H1 (cell line): ENCODE measurements around the gene KRT14. TPM values are rescaled to one million over a fixed set of nuclear protein-coding genes. Genes with fewer than 3 reads are reported as not detected.

ENCODE experiments used
- CTCF ChIA-PET: fragments of 300-600 bp; sonication (Branson Sonifier 250); formaldehyde crosslinking; loops from one replicate; lab custom pipeline; 2021; ENCODE audit not compliant: partially characterized antibody; lab: Charles Lee
- POLR2A ChIA-PET: fragments of 300-600 bp; sonication (Branson Sonifier 250); formaldehyde crosslinking; loops from one replicate; lab custom pipeline; 2021; ENCODE audit warnings: inconsistent platforms; ENCODE audit not compliant: partially characterized antibody; lab: Charles Lee
- DNase-seq, 2 experiments: peaks; one replicate each; pipeline versions ENCODE4 v3.0.0 to v3.0.0-alpha.2; 2010 to 2022; ENCODE audit warnings: low spot score in 2 of 2, low read depth in 1 of 2, mixed read lengths in 1 of 2
- FAIRE-seq: peaks from 2 replicates; lab custom pipeline; 2011; peaks lifted over from hg19 to GRCh38; lab: Jason Lieb, UNC
- H2AFZ ChIP-seq: 2 replicates; pipeline ENCODE4 v1.8.1; 2012; ENCODE audit warnings: low read length, inconsistent platforms
- H2AK5ac ChIP-seq: 2 replicates; pipeline ENCODE4 v1.6.1; 2013; ENCODE audit warnings: low read depth, low read length
- H2BK120ac ChIP-seq: replicated peaks from 2 replicates; pipeline ENCODE3; 2013; ENCODE audit warnings: low read depth, low read length, inconsistent platforms
- H2BK12ac ChIP-seq: 2 replicates; pipeline ENCODE4 v1.6.1; 2013; ENCODE audit warnings: low read depth, low read length
- H2BK15ac ChIP-seq: 2 replicates; pipeline ENCODE4 v1.6.1; 2013; ENCODE audit warnings: low read length
- H2BK20ac ChIP-seq: 2 replicates; pipeline ENCODE4 v1.6.1; 2013; ENCODE audit warnings: low read length
- H2BK5ac ChIP-seq: 2 replicates; pipeline ENCODE4 v1.6.1; 2013; ENCODE audit warnings: low read depth, low read length
- H3K14ac ChIP-seq: 2 replicates; pipeline ENCODE4 v1.6.1; 2013; ENCODE audit warnings: inconsistent platforms; ENCODE audit not compliant: insufficient read length
- H3K18ac ChIP-seq: 2 replicates; pipeline ENCODE4 v1.6.1; 2013; ENCODE audit warnings: low read length; ENCODE audit errors: extremely low read depth
- H3K23ac ChIP-seq: 2 replicates; pipeline ENCODE4 v1.6.1; 2013; ENCODE audit warnings: inconsistent platforms; ENCODE audit not compliant: insufficient read length
- H3K23me2 ChIP-seq: 2 replicates; pipeline ENCODE4 v1.6.1; 2013; ENCODE audit warnings: low read depth, low read length
- H3K27ac ChIP-seq: 2 replicates; pipeline ENCODE4 v1.6.1; 2011; ENCODE audit warnings: low read depth, low read length, inconsistent platforms
- H3K27me3 ChIP-seq, 4 experiments: replicated peaks in 1 of 4; 1 replicate in 1 of 4; 2 replicates in 3 of 4; pipeline versions ENCODE4 v1.6.1 to v1.8.1; 2011 to 2013; ENCODE audit warnings: low read length in 3 of 4, mild to moderate bottlenecking in 3 of 4, inconsistent platforms in 2 of 4, mixed read lengths in 2 of 4, moderate library complexity in 1 of 4; ENCODE audit not compliant: control insufficient read depth in 3 of 4, insufficient read depth in 3 of 4; ENCODE audit errors: extremely low read depth in 1 of 4
- H3K36me3 ChIP-seq, 4 experiments: 2 replicates each; pipeline versions ENCODE4 v1.6.1 to v1.8.1; 2011 to 2013; ENCODE audit warnings: mild to moderate bottlenecking in 4 of 4, low read length in 3 of 4, moderate library complexity in 2 of 4, control low read depth in 1 of 4, inconsistent platforms in 1 of 4; ENCODE audit not compliant: insufficient read depth in 4 of 4, control insufficient read depth in 2 of 4
- H3K4ac ChIP-seq: replicated peaks from 2 replicates; pipeline ENCODE3; 2013; ENCODE audit warnings: low read length, low read depth, mixed read lengths, inconsistent platforms; ENCODE audit not compliant: insufficient read length
- H3K4me1 ChIP-seq, 4 experiments: replicated peaks in 1 of 4; 1 replicate in 1 of 4; 2 replicates in 3 of 4; pipeline versions ENCODE4 v1.6.1 to v1.8.1; 2011 to 2013; ENCODE audit warnings: low read length in 3 of 4, inconsistent platforms in 2 of 4, mixed read lengths in 1 of 4; ENCODE audit not compliant: insufficient read depth in 4 of 4, control insufficient read depth in 3 of 4
- H3K4me2 ChIP-seq, 2 experiments: 2 replicates each; pipeline versions ENCODE4 v1.6.1 to v1.8.1; 2011 to 2013; ENCODE audit warnings: low read depth in 2 of 2, low read length in 2 of 2, control low read depth in 1 of 2, inconsistent platforms in 1 of 2, mild to moderate bottlenecking in 1 of 2; ENCODE audit not compliant: insufficient read depth in 1 of 2
- H3K4me3 ChIP-seq, 4 experiments: fragments of 200-600, 300-600 bp in 1 of 4; sonication (generic), shearing (Covaris generic), sonication (Bioruptor Twin) in 1 of 4; 2 replicates each; pipeline versions ENCODE4 v1.5.1 to v1.8.1; 2011 to 2016; ENCODE audit warnings: low read length in 4 of 4, low read depth in 3 of 4, control low read depth in 2 of 4, inconsistent platforms in 2 of 4, mild to moderate bottlenecking in 2 of 4, mixed read lengths in 1 of 4, moderate library complexity in 1 of 4; ENCODE audit not compliant: insufficient read depth in 2 of 4; ENCODE audit errors: extremely low read depth in 1 of 4
- H3K56ac ChIP-seq: replicated peaks from 2 replicates; pipeline ENCODE3; 2013; ENCODE audit warnings: low read depth, mild to moderate bottlenecking, mixed read lengths, low read length, inconsistent platforms; ENCODE audit not compliant: insufficient read length
- H3K79me1 ChIP-seq: 2 replicates; pipeline ENCODE4 v1.6.1; 2013; ENCODE audit warnings: low read depth, low read length, control low read depth
- H3K79me2 ChIP-seq, 2 experiments: 2 replicates each; pipeline versions ENCODE4 v1.6.1 to v1.8.1; 2012 to 2013; ENCODE audit warnings: low read length in 2 of 2, mild to moderate bottlenecking in 2 of 2, inconsistent platforms in 1 of 2; ENCODE audit not compliant: insufficient read depth in 2 of 2, control insufficient read depth in 1 of 2
- H3K9ac ChIP-seq, 4 experiments: replicated peaks in 1 of 4; 1 replicate in 1 of 4; 2 replicates in 3 of 4; pipeline versions ENCODE4 v1.6.1 to v1.8.1; 2011 to 2013; ENCODE audit warnings: low read depth in 3 of 4, low read length in 3 of 4, control low read depth in 2 of 4, mild to moderate bottlenecking in 2 of 4, moderate library complexity in 2 of 4, inconsistent platforms in 1 of 4; ENCODE audit errors: extremely low read depth in 1 of 4
- H3K9me3 ChIP-seq, 2 experiments: 2 replicates each; pipeline versions ENCODE4 v1.6.1 to v1.8.1; 2012 to 2013; ENCODE audit warnings: mild to moderate bottlenecking in 2 of 2, moderate library complexity in 2 of 2, control low read depth in 1 of 2, inconsistent platforms in 1 of 2, low read depth in 1 of 2, low read length in 1 of 2, mixed read lengths in 1 of 2; ENCODE audit not compliant: insufficient read depth in 2 of 2
- H4K20me1 ChIP-seq, 2 experiments: replicated peaks in 1 of 2; 2 replicates each; pipeline versions ENCODE3 to v1.8.1; 2011 to 2013; ENCODE audit warnings: inconsistent platforms in 2 of 2, low read length in 2 of 2, mild to moderate bottlenecking in 1 of 2; ENCODE audit not compliant: insufficient read depth in 2 of 2, control insufficient read depth in 1 of 2
- H4K5ac ChIP-seq: 2 replicates; pipeline ENCODE4 v1.6.1; 2013; ENCODE audit warnings: low read length, low read depth, mixed read lengths, inconsistent platforms; ENCODE audit not compliant: insufficient read length
- H4K8ac ChIP-seq: 2 replicates; pipeline ENCODE4 v1.8.0; 2013; ENCODE audit warnings: mild to moderate bottlenecking, moderate library complexity, low read length, inconsistent platforms; ENCODE audit not compliant: insufficient read depth; ENCODE audit errors: extremely low read depth
- H4K91ac ChIP-seq: replicated peaks from 2 replicates; pipeline ENCODE3; 2013; ENCODE audit warnings: low read length, mixed read lengths, inconsistent platforms; ENCODE audit not compliant: insufficient read length
- BCL11A ChIP-seq, 2 experiments: IDR thresholded peaks; one replicate each; pipeline ENCODE4 v1.6.1; 2011; ENCODE audit warnings: low read depth in 2 of 2, low read length in 2 of 2, mild to moderate bottlenecking in 2 of 2
- EGR1 ChIP-seq: IDR thresholded peaks from 2 replicates; pipeline ENCODE4 v1.6.1; 2011; ENCODE audit warnings: low read depth, low read length, borderline replicate concordance
- FOSL1 ChIP-seq: IDR thresholded peaks from 2 replicates; pipeline ENCODE4 v1.6.1; 2011; ENCODE audit warnings: mild to moderate bottlenecking, low read depth, low read length, moderate library complexity; ENCODE audit not compliant: insufficient read depth
- JUN ChIP-seq: IDR thresholded peaks from 2 replicates; pipeline ENCODE4 v1.6.1; 2011; ENCODE audit warnings: low read depth, mild to moderate bottlenecking, improper control_type of control experiment, low read length
- KDM4A ChIP-seq: IDR thresholded peaks from one replicate; pipeline ENCODE4 v1.7.1; 2012; ENCODE audit warnings: low read depth, mild to moderate bottlenecking, moderate library complexity, low read length, inconsistent platforms; ENCODE audit not compliant: severe bottlenecking
- KDM5A ChIP-seq: fragments of 200-600 bp; IDR thresholded peaks from 2 replicates; pipeline ENCODE4 v1.7.1; 2012; ENCODE audit warnings: mild to moderate bottlenecking, low read length, inconsistent platforms, mixed read lengths
- POLR2A ChIP-seq, 2 experiments: IDR thresholded peaks; 1 replicate in 1 of 2; 2 replicates in 1 of 2; pipeline ENCODE4 v1.6.1; 2011; ENCODE audit warnings: low read depth in 2 of 2, low read length in 2 of 2, mild to moderate bottlenecking in 2 of 2; ENCODE audit errors: control extremely low read depth in 1 of 2
- SIN3A ChIP-seq, 2 experiments: IDR thresholded peaks in 1 of 2; conservative IDR thresholded peaks in 1 of 2; 2 replicates each; pipeline ENCODE4 v1.6.1; 2011 to 2012; ENCODE audit warnings: low read length in 2 of 2, improper control_type of control experiment in 1 of 2, low read depth in 1 of 2, mild to moderate bottlenecking in 1 of 2
- SIRT6 ChIP-seq: IDR thresholded peaks from one replicate; pipeline ENCODE4 v1.7.1; 2012; ENCODE audit warnings: low read length, inconsistent platforms
- SUZ12 ChIP-seq: fragments of 200-600 bp; sonication (generic); IDR thresholded peaks from 2 replicates; pipeline ENCODE4 v1.6.1; 2012; ENCODE audit warnings: mild to moderate bottlenecking, inconsistent platforms, low read length, moderate library complexity, mixed read lengths
- WGBS, 2 experiments: shearing (Covaris generic) in 1 of 2; methylation state at CpG; one replicate each; pipeline versions ENCODE4 v1.1.6 to v1.1.7; 2013 to 2015; ENCODE audit warnings: low lambda C conversion rate in 2 of 2, mixed read lengths in 2 of 2, inconsistent platforms in 1 of 2, low coverage in 1 of 2, missing lambda C conversion rate in 1 of 2; ENCODE audit not compliant: insufficient replicate concordance in 2 of 2, insufficient coverage in 1 of 2, insufficient read length in 1 of 2; ENCODE audit errors: extremely low coverage in 1 of 2, missing lambda C conversion rate in 1 of 2; 5-methylcytosine and 5-hydroxymethylcytosine counted together
- polyA plus RNA-seq, 7 experiments: library from polyadenylated mRNA; depleted of rRNA in 3 of 7; stranded (reverse) in 5 of 7; unstranded in 2 of 7; fragments of >200 nt in 5 of 7; fragments of 200-250 nt in 2 of 7; gene quantifications; 1 replicate in 5 of 7; 2 replicates in 1 of 7; 4 replicates in 1 of 7; pipeline versions ENCODE4 v1.2.1 to v1.2.3, GENCODE V29; 2011 to 2013; ENCODE audit warnings: missing spikeins in 2 of 7, mixed read lengths in 2 of 7
- total RNA-seq: library from RNA; stranded (reverse); fragmentation: NEBNext Ultra II Directional; extraction: Animal tissue kit (Norgen Biotek cat#: 25700); gene quantifications from 2 replicates; pipeline ENCODE4 v1.2.1, GENCODE V29; 2021

The KRT14 gene
- total and polyA plus RNA-seq, 2 of the 8 experiments (the other 6 are each of a cell fraction or from before 2014, with no cell fraction given): 0.35 TPM; not detected in 1

DNA sequence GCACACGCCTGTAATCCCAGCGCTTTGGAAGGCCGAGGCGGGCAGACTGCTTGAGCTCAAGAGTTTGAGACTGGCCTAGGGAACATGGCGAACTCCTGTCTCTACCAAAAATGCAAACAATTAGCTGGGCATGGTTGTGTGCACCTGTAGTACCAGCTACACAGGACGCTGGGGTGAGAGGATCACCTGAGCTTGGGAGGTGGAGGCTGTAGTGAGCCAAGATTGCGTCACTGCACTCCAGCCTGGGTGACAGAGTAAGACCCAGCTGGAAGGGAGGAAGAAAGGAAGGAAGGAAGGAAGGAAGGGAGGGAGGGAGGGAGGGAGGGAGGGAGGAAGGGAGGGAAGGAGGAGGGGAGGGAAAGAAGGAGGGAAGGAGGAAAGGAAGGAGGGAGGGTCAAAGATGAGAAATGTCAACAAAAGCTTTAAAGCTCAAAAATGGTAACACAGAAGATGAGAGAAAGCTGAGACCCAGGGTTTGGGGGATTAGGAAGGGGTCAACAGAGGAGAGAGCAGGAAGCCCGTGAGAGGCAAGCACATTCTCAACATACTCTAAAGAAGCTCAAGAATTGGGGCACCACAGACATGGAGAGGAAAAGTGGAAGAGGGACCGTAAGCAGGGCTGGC is 53.6 kb downstream of the KRT14 start:
- FAIRE-seq: no peak

More for the DNA sequence above, 53.6 kb downstream of the KRT14 start:
- ChIA-PET POLR2A (interaction anchor here (1.4 kb wide), 1 partner anchor 155 kb away, joined by 4 read pairs; the partner anchor contains the start of gene EIF1), CTCF (interaction anchor here (0.9 to 7.4 kb wide), 7 partner anchors 10 to 130 kb away, joined by 3 to 79 read pairs (median 5); no protein-coding TSS in a partner anchor)
- Histone ChIP-seq H2AK5ac (no peak overlapping the region), H4K5ac (no peak overlapping the region), H3K23ac (no peak overlapping the region), H3K27me3 (no peaks in the 10 kb centered on the region; a peak in 1 of 7 replicates), H2BK120ac (no peak overlapping the region), H2AFZ (no peak overlapping the region), H3K4me3 (no peak overlapping the region), H3K79me1 (no peaks in the 10 kb centered on the region), H3K23me2 (no peaks in the 10 kb centered on the region; the same call in 1 of the 2 replicates), H4K8ac (no peak overlapping the region; the same call in 1 of the 2 replicates), H2BK5ac (no peak overlapping the region), H4K91ac (no peak overlapping the region), H3K79me2 (no peaks in the 10 kb centered on the region), H3K14ac (no peak overlapping the region), H3K36me3 (no peaks in the 10 kb centered on the region), H3K9ac (no peak overlapping the region), H3K9me3 (no peaks in the 10 kb centered on the region), H3K4me2 (no peak overlapping the region), H2BK12ac (no peak overlapping the region), H3K27ac (no peak overlapping the region), H4K20me1 (no peaks in the 10 kb centered on the region), H2BK20ac (no peak overlapping the region), H3K4me1 (peaks cover 6 to 22% (median 12%) of the 10 kb centered on the region in 4 experiments), H3K56ac (no peak overlapping the region), H2BK15ac (peak overlapping the region; percentile 61; the same call in 1 of the 2 replicates), H3K18ac (no peak overlapping the region), H3K4ac (no peak overlapping the region)
- WGBS, 2 experiments: 88% methylated on average over 9 of the region's 9 CpGs; no CpG with 5 or more reads in 1 of the 2 experiments
- DNase-seq: no peak
- TF ChIP-seq POLR2A (IDR thresholded peaks at IDR 0.05; ENCODE audit: control extremely low read depth in 1 of 2, low read depth in 2 of 2, low read length in 2 of 2) (no peak), KDM4A (no peak), FOSL1 (no peak), SIRT6 (no peak), EGR1 (no peak), BCL11A (IDR thresholded peaks at IDR 0.05; ENCODE audit: low read depth in 2 of 2, low read length in 2 of 2) (no peak), SUZ12 (no peak), KDM5A (no peak), SIN3A (conservative IDR thresholded peaks at IDR 0.05 in 1 of 2, IDR thresholded peaks at IDR 0.05 in 1 of 2; ENCODE audit: low read depth in 1 of 2, low read length in 2 of 2) (no peak), JUN (no peak)
